Activated CD4-positive, alpha-beta T cell treated with anti-CD3 and anti-CD28 coated beads, Interleukin-2, amount 10 ng/mL, durations not matched to agents 7 days and 5 days (primary cell): ENCODE measurements around the gene EXO1. TPM values are rescaled to one million over a fixed set of nuclear protein-coding genes. Genes with fewer than 3 reads are reported as not detected.
"Not testable (repeated sequence)": the region's sequence is repeated elsewhere in the genome, so short reads cannot be mapped to it uniquely, and the experiment has no call there.

Source experiments
- CTCF ChIA-PET: fragments of 350-600 bp; sonication (Branson Sonifier 250); formaldehyde crosslinking; loops from one replicate; lab custom pipeline; 2021; ENCODE audit warnings: antibody characterized with exemption; lab: Charles Lee
- POLR2A ChIA-PET: fragments of 350-600 bp; sonication (Branson Sonifier 250); formaldehyde crosslinking; loops from one replicate; lab custom pipeline; 2021; ENCODE audit warnings: antibody characterized with exemption; lab: Charles Lee
- DNase-seq: peaks from one replicate; pipeline ENCODE4 v3.0.0-alpha.2; 2020
- H3K27ac Mint-ChIP-seq: one replicate; pipeline ENCODE4 v1.8.0; 2021; ENCODE audit warnings: mild to moderate bottlenecking, moderate library complexity, mixed read lengths
- H3K27me3 Mint-ChIP-seq: one replicate; pipeline ENCODE4 v1.8.0; 2021; ENCODE audit warnings: mixed read lengths
- H3K36me3 Mint-ChIP-seq: one replicate; pipeline ENCODE4 v1.8.0; 2021; ENCODE audit warnings: low read depth, mixed read lengths
- H3K4me1 Mint-ChIP-seq: one replicate; pipeline ENCODE4 v1.8.0; 2021; ENCODE audit warnings: mixed read lengths
- H3K4me3 Mint-ChIP-seq: one replicate; pipeline ENCODE4 v1.8.0; 2021; ENCODE audit warnings: mild to moderate bottlenecking, moderate library complexity, mixed read lengths
- H3K9me3 Mint-ChIP-seq: one replicate; pipeline ENCODE4 v1.8.0; 2021; ENCODE audit warnings: mixed read lengths
- total RNA-seq, 2 experiments: library from RNA; stranded (reverse); gene quantifications; one replicate each; pipeline ENCODE4 v1.2.3, GENCODE V29; 2021

The EXO1 gene
- total RNA-seq, 2 experiments from 2014 or later, result 41.3 to 44.4 TPM

GRCh38 chr1:241821363-241821762 is 26.6 kb upstream of the EXO1 start:
- Mint-ChIP-seq H3K27me3 (peaks cover 2% of the 10 kb centered on the region), H3K4me1 (no peaks in the 10 kb centered on the region), H3K9me3 (no peaks in the 10 kb centered on the region), H3K4me3 (no peak overlapping the region), H3K36me3 (no peaks in the 10 kb centered on the region), H3K27ac (no peak overlapping the region)
- no peak for DNase-seq
- ChIA-PET CTCF (no interaction called here), POLR2A (no interaction called here)

- no peaks in the 10 kb centered on the region for H3K36me3 Mint-ChIP-seq
- ChIA-PET POLR2A (no interaction called here), CTCF (no interaction called here)
- H3K4me3 Mint-ChIP-seq, result no peak overlapping the region
- H3K27ac Mint-ChIP-seq, result no peak overlapping the region
- H3K27me3 Mint-ChIP-seq, result no peaks in the 10 kb centered on the region
- no peak for DNase-seq
- no peaks in the 10 kb centered on the region for H3K4me1 Mint-ChIP-seq
- H3K9me3 Mint-ChIP-seq, result no peaks in the 10 kb centered on the region
Observed at GRCh38 chr1:241822846-241823245, 25.2 kb upstream of the EXO1 start.

- Mint-ChIP-seq H3K9me3 (no peaks in the 10 kb centered on the region), H3K4me1 (no peaks in the 10 kb centered on the region), H3K4me3 (no peak overlapping the region), H3K27me3 (no peaks in the 10 kb centered on the region), H3K36me3 (no peaks in the 10 kb centered on the region), H3K27ac (no peak overlapping the region)
- no peak for DNase-seq
- ChIA-PET POLR2A (no interaction called here), CTCF (no interaction called here)
Observed at GRCh38 chr1:241823925-241824324, 24.1 kb upstream of the EXO1 start.

GRCh38 chr1:241825581-241825980 is 22.4 kb upstream of the EXO1 start:
- H3K27ac Mint-ChIP-seq, result no peak overlapping the region
- H3K27me3 Mint-ChIP-seq, result no peaks in the 10 kb centered on the region
- POLR2A ChIA-PET, result no interaction called here
- no peak for DNase-seq
- no peaks in the 10 kb centered on the region for H3K9me3 Mint-ChIP-seq
- no peaks in the 10 kb centered on the region for H3K36me3 Mint-ChIP-seq
- no peak overlapping the region for H3K4me3 Mint-ChIP-seq
- no peaks in the 10 kb centered on the region for H3K4me1 Mint-ChIP-seq
- CTCF ChIA-PET, result interaction anchor here (0.6 to 1.2 kb wide), 2 partner anchors 9 to 1468 kb away, joined by 3 to 6 read pairs; no protein-coding TSS in a partner anchor

- CTCF ChIA-PET, H3K4me1 Mint-ChIP-seq, POLR2A ChIA-PET, H3K27ac Mint-ChIP-seq, H3K27me3 Mint-ChIP-seq, H3K9me3 Mint-ChIP-seq, DNase-seq, H3K4me3 Mint-ChIP-seq, H3K36me3 Mint-ChIP-seq: not testable (repeated sequence)
Observed at GRCh38 chr1:241826613-241827012, 21.4 kb upstream of the EXO1 start.

- H3K9me3 Mint-ChIP-seq, result no peaks in the 10 kb centered on the region
- DNase-seq, result no peak
- H3K27ac Mint-ChIP-seq, result no peak overlapping the region
- H3K27me3 Mint-ChIP-seq, result peaks cover 2% of the 10 kb centered on the region
- no peaks in the 10 kb centered on the region for H3K4me1 Mint-ChIP-seq
- ChIA-PET POLR2A (no interaction called here), CTCF (no interaction called here)
- no peaks in the 10 kb centered on the region for H3K36me3 Mint-ChIP-seq
- no peak overlapping the region for H3K4me3 Mint-ChIP-seq
Observed at GRCh38 chr1:241827264-241827663, 20.7 kb upstream of the EXO1 start.

- peaks cover 10% of the 10 kb centered on the region for H3K27me3 Mint-ChIP-seq
- no peaks in the 10 kb centered on the region for H3K36me3 Mint-ChIP-seq
- no peak overlapping the region for H3K27ac Mint-ChIP-seq
- ChIA-PET POLR2A (no interaction called here), CTCF (interaction anchor here (0.6 kb wide), 1 partner anchor 17 kb away, joined by 3 read pairs; no protein-coding TSS in a partner anchor)
- no peaks in the 10 kb centered on the region for H3K4me1 Mint-ChIP-seq
- H3K4me3 Mint-ChIP-seq, result no peak overlapping the region
- DNase-seq, result no peak
- no peaks in the 10 kb centered on the region for H3K9me3 Mint-ChIP-seq
Observed at GRCh38 chr1:241828463-241829021, 19.5 kb upstream of the EXO1 start.

GRCh38 chr1:241829468-241829867 is 18.5 kb upstream of the EXO1 start:
- ChIA-PET POLR2A (no interaction called here), CTCF (interaction anchor here (0.6 kb wide), 1 partner anchor 16 kb away, joined by 3 read pairs; no protein-coding TSS in a partner anchor)
- Mint-ChIP-seq H3K27me3 (peaks cover 14% of the 10 kb centered on the region), H3K4me1 (no peaks in the 10 kb centered on the region), H3K9me3 (no peaks in the 10 kb centered on the region), H3K27ac (no peak overlapping the region), H3K4me3 (no peak overlapping the region), H3K36me3 (no peaks in the 10 kb centered on the region)
- DNase-seq, result no peak

- POLR2A ChIA-PET, result no interaction called here
- Mint-ChIP-seq H3K9me3 (no peaks in the 10 kb centered on the region), H3K4me3 (no peak overlapping the region), H3K27ac (no peak overlapping the region), H3K27me3 (peaks cover 15% of the 10 kb centered on the region), H3K4me1 (peaks cover 8% of the 10 kb centered on the region), H3K36me3 (no peaks in the 10 kb centered on the region)
- no peak for DNase-seq
- CTCF ChIA-PET, result no interaction called here
Observed at GRCh38 chr1:241834733-241835377, 13.1 kb upstream of the EXO1 start.

GRCh38 chr1:241836941-241837340 is 11.1 kb upstream of the EXO1 start:
- no peak overlapping the region for H3K27ac Mint-ChIP-seq
- no peaks in the 10 kb centered on the region for H3K36me3 Mint-ChIP-seq
- ChIA-PET POLR2A (no interaction called here), CTCF (no interaction called here)
- no peak for DNase-seq
- H3K4me1 Mint-ChIP-seq, result peaks cover 10% of the 10 kb centered on the region
- no peak overlapping the region for H3K4me3 Mint-ChIP-seq
- peaks cover 13% of the 10 kb centered on the region for H3K27me3 Mint-ChIP-seq
- no peaks in the 10 kb centered on the region for H3K9me3 Mint-ChIP-seq

GRCh38 chr1:241837416-241837815 is 10.6 kb upstream of the EXO1 start:
- no peaks in the 10 kb centered on the region for H3K9me3 Mint-ChIP-seq
- peaks cover 10% of the 10 kb centered on the region for H3K4me1 Mint-ChIP-seq
- ChIA-PET CTCF (interaction anchor here (1.0 to 1.6 kb wide), 2 partner anchors 10 to 226 kb away, joined by 3 read pairs; partner anchors contain the start of gene EXO1), POLR2A (no interaction called here)
- no peak overlapping the region for H3K4me3 Mint-ChIP-seq
- no peaks in the 10 kb centered on the region for H3K36me3 Mint-ChIP-seq
- H3K27ac Mint-ChIP-seq, result no peak overlapping the region
- H3K27me3 Mint-ChIP-seq, result peaks cover 12% of the 10 kb centered on the region
- DNase-seq, result no peak

- H3K27ac Mint-ChIP-seq, result no peak overlapping the region
- H3K4me3 Mint-ChIP-seq, result no peak overlapping the region
- H3K9me3 Mint-ChIP-seq, result no peaks in the 10 kb centered on the region
- H3K36me3 Mint-ChIP-seq, result no peaks in the 10 kb centered on the region
- H3K27me3 Mint-ChIP-seq, result peaks cover 12% of the 10 kb centered on the region
- no peak for DNase-seq
- peaks cover 10% of the 10 kb centered on the region for H3K4me1 Mint-ChIP-seq
- CTCF ChIA-PET, result interaction anchor here (1.0 to 1.6 kb wide), 2 partner anchors 10 to 227 kb away, joined by 3 read pairs; partner anchors contain the start of gene EXO1
- POLR2A ChIA-PET, result no interaction called here
Observed at GRCh38 chr1:241837901-241838300, 10.1 kb upstream of the EXO1 start.

- H3K4me3 Mint-ChIP-seq, result no peak overlapping the region
- H3K27me3 Mint-ChIP-seq, result peaks cover 13% of the 10 kb centered on the region
- ChIA-PET POLR2A (no interaction called here), CTCF (interaction anchor here (1.6 kb wide), 1 partner anchor 228 kb away, joined by 3 read pairs; no protein-coding TSS in a partner anchor)
- DNase-seq, result no peak
- H3K9me3 Mint-ChIP-seq, result no peaks in the 10 kb centered on the region
- no peak overlapping the region for H3K27ac Mint-ChIP-seq
- no peaks in the 10 kb centered on the region for H3K36me3 Mint-ChIP-seq
- peaks cover 10% of the 10 kb centered on the region for H3K4me1 Mint-ChIP-seq
Observed at GRCh38 chr1:241838897-241839296, 9.1 kb upstream of the EXO1 start.
